SK-N-SH (cell line): Measurements from ENCODE around the gene PTPRN. TPM values are rescaled to one million over a fixed set of nuclear protein-coding genes. Genes with fewer than 3 reads are reported as not detected.

Experiments used
- CTCF ChIA-PET: fragments of 300-600, 350-600 bp; formaldehyde crosslinking; extraction: SDS; loops from one replicate; lab custom pipeline; 2021; lab: Yijun Ruan, JAX
- POLR2A ChIA-PET: fragments of 350-600 bp; sonication (Branson Sonifier 250); formaldehyde crosslinking; extraction: SDS; loops from one replicate; lab custom pipeline; 2020; ENCODE audit warnings: antibody characterized with exemption, inconsistent platforms; lab: Yijun Ruan, JAX
- DNase-seq: peaks from one replicate; pipeline ENCODE4 v3.0.0; 2012
- H2AFZ ChIP-seq: fragments of 200-600 bp; sonication (generic); 2 replicates; pipeline ENCODE4 v1.8.1; 2016; ENCODE audit warnings: antibody characterized with exemption, mild to moderate bottlenecking, low read depth
- H3F3A ChIP-seq: fragments of 200-600 bp; sonication (generic); replicated peaks from 2 replicates; pipeline ENCODE3; 2016; ENCODE audit warnings: antibody characterized with exemption, mild to moderate bottlenecking; ENCODE audit not compliant: insufficient read depth
- H3K27ac ChIP-seq, 2 experiments: fragments of 200-500 bp in 1 of 2; fragments of 200-600 bp in 1 of 2; sonication (Bioruptor generic) in 1 of 2; sonication (generic), shearing (Covaris generic) in 1 of 2; 2 replicates each; pipeline versions ENCODE4 v1.5.1 to v1.6.1; 2014 to 2016; ENCODE audit warnings: low read depth in 2 of 2, inconsistent platforms in 1 of 2, low read length in 1 of 2, mild to moderate bottlenecking in 1 of 2, mixed read lengths in 1 of 2
- H3K27me3 ChIP-seq: fragments of 200-600 bp; sonication (generic), shearing (Covaris generic); 2 replicates; pipeline ENCODE4 v1.6.1; 2016; ENCODE audit warnings: mixed run types; ENCODE audit not compliant: insufficient read depth
- H3K36me3 ChIP-seq, 2 experiments: fragments of 200-500 bp in 1 of 2; fragments of 200-600 bp in 1 of 2; sonication (Bioruptor generic) in 1 of 2; sonication (generic) in 1 of 2; replicated peaks in 1 of 2; 2 replicates each; pipeline versions ENCODE3 to v1.5.1; 2014 to 2016; ENCODE audit warnings: low read length in 1 of 2, mild to moderate bottlenecking in 1 of 2; ENCODE audit not compliant: insufficient read depth in 2 of 2, control insufficient read depth in 1 of 2
- H3K4me1 ChIP-seq, 2 experiments: fragments of 200-500 bp in 1 of 2; fragments of 200-600 bp in 1 of 2; sonication (Bioruptor generic) in 1 of 2; sonication (generic), shearing (Covaris generic) in 1 of 2; 2 replicates each; pipeline versions ENCODE4 v1.5.1 to v1.6.1; 2014 to 2016; ENCODE audit warnings: low read depth in 1 of 2, low read length in 1 of 2, mixed run types in 1 of 2; ENCODE audit not compliant: insufficient read depth in 2 of 2, control insufficient read depth in 1 of 2
- H3K4me2 ChIP-seq: fragments of 200-600 bp; sonication (generic), shearing (Covaris generic); 2 replicates; pipeline ENCODE4 v1.6.1; 2017; ENCODE audit warnings: mixed run types
- H3K4me3 ChIP-seq, 2 experiments: fragments of 200-500 bp in 1 of 2; fragments of 200-600 bp in 1 of 2; sonication (Bioruptor generic) in 1 of 2; sonication (generic), shearing (Covaris generic) in 1 of 2; 2 replicates each; pipeline versions ENCODE4 v1.5.1 to v1.8.1; 2014 to 2016; ENCODE audit warnings: low read depth in 2 of 2, inconsistent platforms in 1 of 2, low read length in 1 of 2, mild to moderate bottlenecking in 1 of 2, mixed read lengths in 1 of 2, moderate library complexity in 1 of 2
- H3K79me2 ChIP-seq: fragments of 200-600 bp; sonication (generic); 2 replicates; pipeline ENCODE4 v1.8.1; 2017; ENCODE audit warnings: mild to moderate bottlenecking; ENCODE audit not compliant: insufficient read depth
- H3K9ac ChIP-seq: fragments of 200-600 bp; sonication (generic); 2 replicates; pipeline ENCODE4 v1.6.1; 2017; ENCODE audit warnings: mixed run types
- H3K9me2 ChIP-seq: fragments of 200-600 bp; sonication (generic); 2 replicates; pipeline ENCODE4 v1.6.1; 2017; ENCODE audit warnings: mixed run types
- H3K9me3 ChIP-seq: fragments of 200-600 bp; sonication (generic); 2 replicates; pipeline ENCODE4 v1.6.1; 2017; ENCODE audit warnings: mixed run types, mild to moderate bottlenecking, moderate library complexity
- H4K20me1 ChIP-seq: fragments of 200-600 bp; sonication (generic); 2 replicates; pipeline ENCODE4 v1.6.1; 2017; ENCODE audit warnings: mild to moderate bottlenecking, mixed run types; ENCODE audit not compliant: insufficient read depth
- EP300 ChIP-seq, 2 experiments: IDR thresholded peaks; 2 replicates each; pipeline versions ENCODE4 v1.4.0 to v1.6.1; 2012; ENCODE audit warnings: borderline replicate concordance in 1 of 2, low read depth in 1 of 2, low read length in 1 of 2
- FOXJ3 ChIP-seq: sonication (generic); formaldehyde crosslinking; IDR thresholded peaks from 2 replicates; pipeline ENCODE4 v1.5.1; 2020; ENCODE audit warnings: mild to moderate bottlenecking, missing genetic modification reagents
- GABPA ChIP-seq: IDR thresholded peaks from 2 replicates; pipeline ENCODE4 v1.4.0; 2012; ENCODE audit warnings: low read depth, mild to moderate bottlenecking
- JUND ChIP-seq: IDR thresholded peaks from 2 replicates; pipeline ENCODE4 v1.4.0; 2012
- NFIC ChIP-seq: IDR thresholded peaks from 2 replicates; pipeline ENCODE4 v1.4.0; 2012; ENCODE audit warnings: borderline replicate concordance
- POLR2AphosphoS5 ChIP-seq: IDR thresholded peaks from 2 replicates; pipeline ENCODE4 v1.6.1; 2012; ENCODE audit warnings: low read depth, low read length
- RXRA ChIP-seq: IDR thresholded peaks from 2 replicates; pipeline ENCODE4 v1.4.0; 2012; ENCODE audit warnings: low read depth, mild to moderate bottlenecking, borderline replicate concordance
- TAF1 ChIP-seq: IDR thresholded peaks from 2 replicates; pipeline ENCODE4 v1.6.1; 2012; ENCODE audit warnings: low read depth, mild to moderate bottlenecking, low read length, moderate library complexity, borderline replicate concordance
- TCF12 ChIP-seq: IDR thresholded peaks from 2 replicates; pipeline ENCODE4 v1.4.0; 2012
- TEAD4 ChIP-seq: IDR thresholded peaks from 2 replicates; pipeline ENCODE4 v1.4.0; 2012; ENCODE audit warnings: mild to moderate bottlenecking, borderline replicate concordance; ENCODE audit not compliant: insufficient read depth
- YY1 ChIP-seq: IDR thresholded peaks from 2 replicates; pipeline ENCODE4 v1.4.0; 2012; ENCODE audit warnings: low read depth, mild to moderate bottlenecking
- WGBS: methylation state at CpG from one replicate; pipeline ENCODE4 v1.1.6; 2017; ENCODE audit warnings: low lambda C conversion rate; 5-methylcytosine and 5-hydroxymethylcytosine counted together
- polyA plus RNA-seq, 3 experiments: library from polyadenylated mRNA; depleted of rRNA; stranded (reverse); fragments of >200 nt; gene quantifications; 2 replicates each; pipeline ENCODE4 v1.2.3, GENCODE V29; 2012
- TF ChIP-seq, protein P1 (sequence below): fragments of 150-350 bp; IDR thresholded peaks from 2 replicates; pipeline ENCODE4 v1.6.1; 2016; ENCODE audit warnings: mild to moderate bottlenecking, low read depth, low read length
- TF ChIP-seq, protein P2 (sequence below): IDR thresholded peaks from 2 replicates; pipeline ENCODE4 v1.6.1; 2012; ENCODE audit warnings: mild to moderate bottlenecking, low read depth, low read length, moderate library complexity
- TF ChIP-seq, protein P3 (sequence below): IDR thresholded peaks from 2 replicates; pipeline ENCODE4 v1.4.0; 2012; ENCODE audit warnings: low read depth, borderline replicate concordance

The PTPRN gene
- polyA plus RNA-seq, 1 of the 3 experiments (the other 2 are of a cell fraction) = 9.5 TPM

DNA sequence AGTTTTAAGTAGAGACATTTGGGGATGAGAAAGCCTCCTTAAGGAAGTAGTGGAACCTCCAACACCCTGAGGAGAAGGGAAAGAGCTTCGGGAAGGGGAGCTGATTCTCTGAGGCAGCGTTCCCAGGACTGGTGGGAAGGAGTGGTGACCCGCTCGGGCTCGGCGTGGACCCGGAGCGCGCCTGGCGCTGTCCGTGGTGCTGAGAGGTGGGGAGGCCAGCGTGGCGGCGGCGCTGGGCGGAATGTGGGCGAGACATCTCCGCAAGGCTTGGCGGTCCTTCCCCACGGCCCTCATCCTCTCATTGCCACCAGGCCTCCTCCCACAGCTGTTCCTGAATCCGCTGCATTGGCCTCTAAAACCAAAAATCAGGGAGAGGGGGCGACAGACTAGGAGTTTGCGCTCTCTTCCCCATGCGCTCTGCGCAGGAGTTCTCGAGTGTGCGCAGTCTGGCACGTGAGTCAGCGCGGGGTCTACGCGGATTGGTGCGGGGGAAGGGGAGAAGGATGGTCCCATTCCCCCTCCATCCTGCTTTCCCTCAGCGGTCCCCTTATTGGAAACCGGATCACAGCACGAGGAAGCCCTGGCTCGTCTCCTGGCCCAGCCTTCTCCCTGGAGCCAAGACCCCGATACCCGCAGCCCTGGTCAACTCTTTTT is 22.5 kb upstream of the PTPRN start:
- Histone ChIP-seq H3K9me2 (no peaks in the 10 kb centered on the region), H2AFZ (no peak overlapping the region), H3K36me3 (no peaks in the 10 kb centered on the region), H3K4me2 (no peak overlapping the region), H3K4me3 (no peak overlapping the region), H3K79me2 (no peaks in the 10 kb centered on the region), H4K20me1 (no peaks in the 10 kb centered on the region), H3K27ac (no peak overlapping the region), H3K9me3 (no peaks in the 10 kb centered on the region), H3K4me1 (no peaks in the 10 kb centered on the region), H3K27me3 (peaks cover 24% of the 10 kb centered on the region), H3F3A (no peaks in the 10 kb centered on the region), H3K9ac (no peak overlapping the region)
- TF ChIP-seq, protein P1, sequence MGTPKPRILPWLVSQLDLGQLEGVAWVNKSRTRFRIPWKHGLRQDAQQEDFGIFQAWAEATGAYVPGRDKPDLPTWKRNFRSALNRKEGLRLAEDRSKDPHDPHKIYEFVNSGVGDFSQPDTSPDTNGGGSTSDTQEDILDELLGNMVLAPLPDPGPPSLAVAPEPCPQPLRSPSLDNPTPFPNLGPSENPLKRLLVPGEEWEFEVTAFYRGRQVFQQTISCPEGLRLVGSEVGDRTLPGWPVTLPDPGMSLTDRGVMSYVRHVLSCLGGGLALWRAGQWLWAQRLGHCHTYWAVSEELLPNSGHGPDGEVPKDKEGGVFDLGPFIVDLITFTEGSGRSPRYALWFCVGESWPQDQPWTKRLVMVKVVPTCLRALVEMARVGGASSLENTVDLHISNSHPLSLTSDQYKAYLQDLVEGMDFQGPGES = no peak
- TF ChIP-seq, protein P2, sequence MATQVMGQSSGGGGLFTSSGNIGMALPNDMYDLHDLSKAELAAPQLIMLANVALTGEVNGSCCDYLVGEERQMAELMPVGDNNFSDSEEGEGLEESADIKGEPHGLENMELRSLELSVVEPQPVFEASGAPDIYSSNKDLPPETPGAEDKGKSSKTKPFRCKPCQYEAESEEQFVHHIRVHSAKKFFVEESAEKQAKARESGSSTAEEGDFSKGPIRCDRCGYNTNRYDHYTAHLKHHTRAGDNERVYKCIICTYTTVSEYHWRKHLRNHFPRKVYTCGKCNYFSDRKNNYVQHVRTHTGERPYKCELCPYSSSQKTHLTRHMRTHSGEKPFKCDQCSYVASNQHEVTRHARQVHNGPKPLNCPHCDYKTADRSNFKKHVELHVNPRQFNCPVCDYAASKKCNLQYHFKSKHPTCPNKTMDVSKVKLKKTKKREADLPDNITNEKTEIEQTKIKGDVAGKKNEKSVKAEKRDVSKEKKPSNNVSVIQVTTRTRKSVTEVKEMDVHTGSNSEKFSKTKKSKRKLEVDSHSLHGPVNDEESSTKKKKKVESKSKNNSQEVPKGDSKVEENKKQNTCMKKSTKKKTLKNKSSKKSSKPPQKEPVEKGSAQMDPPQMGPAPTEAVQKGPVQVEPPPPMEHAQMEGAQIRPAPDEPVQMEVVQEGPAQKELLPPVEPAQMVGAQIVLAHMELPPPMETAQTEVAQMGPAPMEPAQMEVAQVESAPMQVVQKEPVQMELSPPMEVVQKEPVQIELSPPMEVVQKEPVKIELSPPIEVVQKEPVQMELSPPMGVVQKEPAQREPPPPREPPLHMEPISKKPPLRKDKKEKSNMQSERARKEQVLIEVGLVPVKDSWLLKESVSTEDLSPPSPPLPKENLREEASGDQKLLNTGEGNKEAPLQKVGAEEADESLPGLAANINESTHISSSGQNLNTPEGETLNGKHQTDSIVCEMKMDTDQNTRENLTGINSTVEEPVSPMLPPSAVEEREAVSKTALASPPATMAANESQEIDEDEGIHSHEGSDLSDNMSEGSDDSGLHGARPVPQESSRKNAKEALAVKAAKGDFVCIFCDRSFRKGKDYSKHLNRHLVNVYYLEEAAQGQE = peak; percentile 90
- DNase-seq = no peak
- WGBS = 83% methylated on average over 26 of the region's 39 CpGs
- CTCF ChIA-PET = interaction anchor here (0.8 to 2.0 kb wide), 3 partner anchors 13 to 36 kb away, joined by 3 to 5 read pairs (median 5); no protein-coding TSS in a partner anchor
- POLR2A ChIA-PET = no interaction called here

DNA sequence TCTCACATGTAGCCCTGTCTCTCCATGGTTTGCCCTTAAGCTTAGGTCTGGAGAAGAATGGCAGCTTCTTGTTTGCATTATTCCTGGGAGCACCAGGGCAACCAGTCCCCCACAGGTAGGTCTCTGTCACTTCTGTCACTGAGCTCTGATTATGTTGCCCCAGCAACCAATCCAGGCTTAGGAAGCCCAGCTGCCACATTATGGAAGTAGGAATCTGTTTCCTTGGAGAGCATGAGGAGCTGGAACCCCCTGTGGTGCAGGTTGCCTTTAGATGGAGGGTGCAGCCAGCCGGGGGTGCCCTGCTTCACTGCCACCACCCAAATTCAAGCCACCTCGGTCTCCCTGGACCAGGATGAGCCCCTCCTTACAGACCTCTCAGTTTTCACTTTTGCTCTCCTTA is 18.5 kb upstream of the PTPRN start:
- H3K36me3 ChIP-seq = no peaks in the 10 kb centered on the region
- no peak for DNase-seq
- ChIA-PET CTCF (interaction anchor here (0.6 to 1.0 kb wide), 3 partner anchors 13 to 214 kb away, joined by 3 read pairs; no protein-coding TSS in a partner anchor), POLR2A (no interaction called here)
- H3K9me2 ChIP-seq = no peaks in the 10 kb centered on the region
- no peak overlapping the region for H3K9ac ChIP-seq
- H3K4me1 ChIP-seq = no peaks in the 10 kb centered on the region
- WGBS = 25% methylated on average over 2 of the region's 2 CpGs
- H3K4me2 ChIP-seq = no peak overlapping the region
- H4K20me1 ChIP-seq = no peaks in the 10 kb centered on the region
- no peak overlapping the region for H3K4me3 ChIP-seq
- H3F3A ChIP-seq = no peaks in the 10 kb centered on the region
- H3K27ac ChIP-seq = no peak overlapping the region
- H2AFZ ChIP-seq = no peak overlapping the region
- H3K27me3 ChIP-seq = peaks cover 46% of the 10 kb centered on the region
- H3K79me2 ChIP-seq = no peaks in the 10 kb centered on the region
- no peaks in the 10 kb centered on the region for H3K9me3 ChIP-seq
- TF ChIP-seq NFIC (no peak), TCF12 (no peak), RXRA (no peak), FOXJ3 (no peak), YY1 (no peak), POLR2AphosphoS5 (no peak), EP300 (IDR thresholded peaks at IDR 0.05; ENCODE audit: borderline replicate concordance in 1 of 2, low read depth in 1 of 2, low read length in 1 of 2) (no peak), TAF1 (no peak), JUND (no peak), TEAD4 (no peak), GABPA (no peak)
- TF ChIP-seq, protein P3, sequence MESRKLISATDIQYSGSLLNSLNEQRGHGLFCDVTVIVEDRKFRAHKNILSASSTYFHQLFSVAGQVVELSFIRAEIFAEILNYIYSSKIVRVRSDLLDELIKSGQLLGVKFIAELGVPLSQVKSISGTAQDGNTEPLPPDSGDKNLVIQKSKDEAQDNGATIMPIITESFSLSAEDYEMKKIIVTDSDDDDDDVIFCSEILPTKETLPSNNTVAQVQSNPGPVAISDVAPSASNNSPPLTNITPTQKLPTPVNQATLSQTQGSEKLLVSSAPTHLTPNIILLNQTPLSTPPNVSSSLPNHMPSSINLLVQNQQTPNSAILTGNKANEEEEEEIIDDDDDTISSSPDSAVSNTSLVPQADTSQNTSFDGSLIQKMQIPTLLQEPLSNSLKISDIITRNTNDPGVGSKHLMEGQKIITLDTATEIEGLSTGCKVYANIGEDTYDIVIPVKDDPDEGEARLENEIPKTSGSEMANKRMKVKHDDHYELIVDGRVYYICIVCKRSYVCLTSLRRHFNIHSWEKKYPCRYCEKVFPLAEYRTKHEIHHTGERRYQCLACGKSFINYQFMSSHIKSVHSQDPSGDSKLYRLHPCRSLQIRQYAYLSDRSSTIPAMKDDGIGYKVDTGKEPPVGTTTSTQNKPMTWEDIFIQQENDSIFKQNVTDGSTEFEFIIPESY = no peak
- TF ChIP-seq, protein P2 = no peak
- TF ChIP-seq, protein P1 = no peak
